GM21381 (cell line): ENCODE data around the gene CACNA1B.

Source experiments
- ATAC-seq: cut with Tn5 transposase; IDR thresholded peaks from one replicate; pipeline ENCODE4 v1.9.1; 2021; ENCODE audit warnings: mild to moderate bottlenecking, moderate library complexity; ENCODE audit not compliant: unreplicated experiment

CACNA1B gene

DNA sequence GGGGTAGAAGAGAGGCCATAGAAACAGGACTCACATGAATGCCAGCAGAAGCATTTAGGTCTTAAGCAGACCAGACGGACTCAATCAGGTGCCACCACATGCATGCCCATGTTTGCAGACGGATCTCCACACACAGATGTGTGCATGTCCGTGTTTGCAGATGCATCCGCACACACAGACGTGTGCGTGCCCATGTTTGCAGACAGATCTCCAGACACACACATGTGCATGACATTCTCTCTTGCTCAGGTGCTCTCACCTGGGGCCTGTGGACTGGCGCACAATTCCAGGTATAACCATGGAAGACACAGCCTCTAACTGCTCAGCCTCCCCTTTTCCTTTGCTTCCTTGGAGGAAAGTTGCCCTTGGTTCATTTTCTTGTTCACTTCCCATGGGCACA is 148.3 kb downstream of the CACNA1B start:
- no peak for ATAC-seq

GRCh38 chr9:138028596-138028995 is 151.0 kb downstream of the CACNA1B start:
- ATAC-seq = no peak

DNA sequence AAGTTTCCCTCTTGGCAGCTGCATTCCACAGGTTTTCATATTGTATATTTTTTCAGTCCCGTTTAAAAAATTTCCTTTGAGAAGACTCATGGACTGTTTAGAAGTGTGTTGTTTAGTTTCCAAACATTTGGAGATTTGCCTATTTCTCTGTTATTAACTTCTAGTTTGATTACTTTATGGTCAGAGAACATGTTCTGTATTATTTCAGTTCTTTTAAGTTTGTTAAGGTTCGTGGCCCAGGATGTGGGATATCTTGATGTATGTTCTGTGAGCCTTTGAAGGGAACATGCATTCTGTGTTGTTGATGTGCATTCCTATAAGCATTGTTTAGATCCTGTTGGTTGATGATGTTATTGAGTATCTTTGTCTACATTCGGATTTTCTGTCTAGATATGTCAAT is 153.6 kb downstream of the CACNA1B start:
- no peak for ATAC-seq

GRCh38 chr9:138033950-138034349 is 156.4 kb downstream of the CACNA1B start:
- no peak for ATAC-seq

GRCh38 chr9:138037140-138037539 is 159.6 kb downstream of the CACNA1B start:
- no peak for ATAC-seq

- no peak for ATAC-seq
Measured at GRCh38 chr9:138038244-138038671, 160.7 kb downstream of the CACNA1B start.

DNA sequence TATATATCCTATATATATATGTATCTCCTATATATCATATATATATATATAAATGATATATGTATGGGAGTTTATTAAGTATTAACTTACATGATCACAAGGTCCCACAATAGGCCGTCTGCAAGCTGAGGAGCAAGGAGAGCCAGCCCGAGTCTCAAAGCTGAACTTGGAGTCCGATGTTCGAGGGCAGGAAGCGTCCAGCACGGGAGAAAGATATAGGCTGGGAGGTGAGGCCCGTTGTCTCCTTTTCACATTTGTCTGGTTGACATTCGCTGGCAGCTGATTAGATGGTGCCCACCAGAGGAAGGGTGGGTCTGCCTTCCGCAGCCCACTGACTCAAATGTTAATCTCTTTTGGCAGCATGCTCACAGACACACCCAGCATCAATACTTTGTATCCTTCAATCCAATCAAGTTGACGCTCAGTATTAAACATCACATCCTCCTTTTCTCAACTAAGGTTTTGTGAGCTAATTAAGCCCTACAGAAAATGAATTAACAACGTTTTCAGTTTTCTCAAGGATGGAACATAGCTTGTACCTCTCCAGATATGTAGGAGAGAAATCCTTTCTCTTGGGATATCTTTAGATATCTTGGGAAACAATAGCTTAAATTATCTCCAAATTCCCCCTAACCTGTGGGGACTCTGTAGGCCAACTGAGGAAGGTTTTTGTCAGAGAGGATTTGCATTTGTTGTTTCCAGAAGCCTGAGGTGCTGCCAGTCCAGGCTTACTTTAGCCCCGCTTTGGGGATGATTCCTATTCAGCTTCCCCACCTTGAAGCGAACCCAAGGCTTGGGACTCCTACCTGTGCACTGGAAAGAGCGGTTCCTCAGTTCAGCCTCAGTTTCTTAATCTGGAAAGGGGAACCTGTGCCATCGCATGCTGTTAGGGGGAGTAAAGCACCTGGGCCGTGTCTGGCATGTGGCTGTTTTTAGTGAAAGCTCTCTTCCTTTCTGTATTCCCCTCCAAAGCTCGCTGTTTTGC is 163.2 kb downstream of the CACNA1B start:
- no peak for ATAC-seq

GRCh38 chr9:138042146-138042545 is 164.6 kb downstream of the CACNA1B start:
- ATAC-seq = no peak

DNA sequence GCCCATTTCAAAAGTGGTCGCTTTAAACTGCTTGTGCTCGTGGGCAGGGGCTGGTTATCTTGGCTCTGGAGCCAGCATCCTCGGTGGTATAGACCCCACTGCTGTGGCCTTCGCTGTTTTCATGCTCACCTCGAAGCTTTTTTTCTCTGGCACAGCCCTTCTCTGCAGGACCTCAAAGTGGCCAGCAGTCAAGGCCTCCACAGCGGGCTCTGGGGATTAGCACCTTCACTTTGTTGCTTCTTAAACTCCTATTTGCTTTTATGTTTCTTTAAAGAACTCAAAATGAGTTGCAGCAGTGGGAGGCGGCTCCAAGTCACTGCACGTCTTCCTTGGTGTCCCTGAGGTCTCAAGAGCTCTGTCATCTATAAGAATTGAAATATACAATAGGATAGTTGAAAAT is 165.1 kb downstream of the CACNA1B start:
- ATAC-seq = no peak

DNA sequence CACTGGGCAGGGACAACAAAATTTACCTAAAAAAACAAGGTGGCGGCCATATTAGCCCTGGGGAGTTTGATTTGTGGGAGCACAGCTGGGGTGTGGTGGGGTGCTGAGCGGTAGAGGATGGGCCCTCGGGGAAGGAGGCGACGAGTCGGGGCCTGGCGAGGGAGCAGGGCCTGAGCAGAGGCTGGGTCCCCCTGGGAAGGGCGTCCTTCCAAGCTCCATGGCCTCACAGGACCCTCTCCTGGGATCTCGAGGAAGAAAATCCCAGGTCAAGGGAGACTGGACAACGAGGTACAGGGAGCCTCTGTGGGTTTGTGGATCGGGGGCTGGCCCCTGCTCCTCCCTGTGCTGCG is 165.5 kb downstream of the CACNA1B start:
- ATAC-seq = no peak

GRCh38 chr9:138043411-138044345 is 166.1 kb downstream of the CACNA1B start:
- ATAC-seq = no peak

- no peak for ATAC-seq
Measured at GRCh38 chr9:138044485-138045383, 167.2 kb downstream of the CACNA1B start.

DNA sequence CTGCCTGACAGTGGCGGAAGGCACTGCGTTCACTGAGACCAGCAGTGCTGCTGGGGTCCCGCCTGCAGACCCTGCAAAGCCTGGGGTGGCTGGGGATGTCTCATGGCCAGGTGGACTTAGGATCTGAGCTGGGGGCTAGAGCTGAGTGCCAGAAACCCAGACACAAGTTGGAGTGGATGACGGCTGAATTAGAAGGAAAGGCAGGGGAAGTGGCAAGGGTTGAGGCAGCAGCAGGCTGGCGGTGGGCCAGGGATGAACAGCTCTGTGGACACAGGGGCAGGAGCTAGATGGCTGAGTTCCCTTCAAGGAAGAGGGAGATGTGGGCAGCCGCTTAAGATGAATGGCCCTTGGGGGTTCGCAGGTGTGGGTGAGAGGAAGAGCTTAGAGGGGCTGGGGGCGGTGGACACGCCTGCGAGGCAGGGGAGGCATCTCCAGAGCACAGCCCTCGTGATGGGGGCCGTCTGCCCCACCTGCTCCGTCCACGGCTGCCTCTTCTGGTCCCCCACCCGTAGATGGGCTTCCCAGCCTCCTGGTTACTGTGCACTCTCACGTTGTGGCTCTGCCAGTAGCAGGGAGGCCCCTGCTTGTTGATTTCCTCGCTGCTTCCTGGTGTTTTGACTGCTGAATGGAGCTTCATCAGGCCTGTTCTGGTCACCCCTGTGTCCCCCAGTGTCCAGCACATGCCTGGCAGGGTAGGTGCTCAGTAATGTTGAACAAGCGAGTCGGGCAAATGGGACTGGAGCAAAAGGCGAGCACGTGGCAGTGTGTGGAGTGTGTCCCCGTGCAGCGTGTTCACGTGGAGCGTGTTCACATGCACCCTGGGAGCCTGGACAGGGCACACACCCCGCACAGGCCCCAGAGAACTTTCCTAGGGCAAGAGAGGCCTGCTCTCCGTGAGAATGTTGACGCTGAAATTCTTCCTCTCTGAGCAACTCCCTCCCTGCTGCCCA is 168.2 kb downstream of the CACNA1B start:
- ATAC-seq = no peak

GRCh38 chr9:138046641-138047301 is 169.2 kb downstream of the CACNA1B start:
- ATAC-seq = no peak

GRCh38 chr9:138047469-138048040 is 170.0 kb downstream of the CACNA1B start:
- no peak for ATAC-seq

GRCh38 chr9:138048184-138048583 is 170.6 kb downstream of the CACNA1B start:
- ATAC-seq = no peak

DNA sequence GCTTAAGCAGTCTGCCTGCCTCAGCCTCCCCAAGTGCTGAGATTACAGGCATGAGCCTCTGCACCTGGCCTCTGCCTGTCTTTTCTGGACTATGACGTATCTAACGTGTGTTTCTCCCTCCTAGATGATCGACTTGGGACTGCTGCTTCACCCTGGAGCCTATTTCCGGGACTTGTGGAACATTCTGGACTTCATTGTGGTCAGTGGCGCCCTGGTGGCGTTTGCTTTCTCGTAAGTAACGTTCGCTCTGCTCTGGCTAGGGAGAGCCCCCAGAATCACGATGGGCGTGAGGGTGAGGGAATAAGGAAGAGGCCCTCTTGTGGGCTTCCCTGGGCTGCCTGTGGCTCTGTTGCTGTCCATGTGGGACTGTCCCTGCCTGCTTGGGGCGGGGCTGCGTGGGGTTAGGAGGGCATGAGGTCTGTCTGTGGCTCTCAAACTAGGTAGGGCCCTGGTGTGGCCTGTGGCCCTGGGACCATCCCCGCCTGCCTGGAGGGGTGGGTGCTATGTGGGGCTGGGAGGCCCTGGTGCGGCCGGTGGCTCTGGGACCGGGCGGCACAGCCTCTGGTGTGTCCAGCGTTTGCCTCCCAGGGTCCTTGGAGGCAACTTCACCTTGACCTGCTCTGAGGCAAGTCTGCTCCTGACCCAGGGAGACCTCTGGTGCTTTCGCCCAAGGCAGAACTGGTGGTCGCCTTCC is 171.7 kb downstream of the CACNA1B start:
- no peak for ATAC-seq
